Osteoblast (primary cell): Measurements from ENCODE around the gene YIPF5. TPM values are rescaled to one million over a fixed set of nuclear protein-coding genes. Genes with fewer than 3 reads are reported as not detected.

Experiments
- DNase-seq: peaks from one replicate; pipeline ENCODE4 v3.0.0; 2011; ENCODE audit warnings: low spot score, mixed read lengths; ENCODE audit not compliant: insufficient read length; ENCODE audit errors: missing footprints
- H2AFZ ChIP-seq: 2 replicates; pipeline ENCODE4 v1.6.0; 2011; ENCODE audit warnings: mild to moderate bottlenecking, low read length
- H3K27ac ChIP-seq: 2 replicates; pipeline ENCODE4 v1.5.1; 2011; ENCODE audit warnings: mild to moderate bottlenecking, low read depth, low read length, moderate library complexity
- H3K27me3 ChIP-seq: 2 replicates; pipeline ENCODE4 v1.6.0; 2012; ENCODE audit warnings: mild to moderate bottlenecking, control low read depth, inconsistent platforms, low read length, moderate library complexity; ENCODE audit not compliant: insufficient read depth
- H3K36me3 ChIP-seq: 2 replicates; pipeline ENCODE4 v1.5.1; 2011; ENCODE audit warnings: mild to moderate bottlenecking, low read length, control low read depth, moderate library complexity; ENCODE audit not compliant: insufficient read depth
- H3K4me1 ChIP-seq: 2 replicates; pipeline ENCODE4 v1.5.1; 2011; ENCODE audit warnings: mild to moderate bottlenecking, low read length, control low read depth, moderate library complexity; ENCODE audit not compliant: insufficient read depth
- H3K4me2 ChIP-seq: 2 replicates; pipeline ENCODE4 v1.6.0; 2011; ENCODE audit warnings: mild to moderate bottlenecking, low read length; ENCODE audit not compliant: insufficient read depth
- H3K4me3 ChIP-seq: fragments of 200-600 bp; sonication (generic); 3 replicates; pipeline ENCODE4 v1.5.1; 2012; ENCODE audit warnings: mild to moderate bottlenecking, low read length, inconsistent platforms; ENCODE audit not compliant: insufficient read depth
- H3K79me2 ChIP-seq: 2 replicates; pipeline ENCODE4 v1.6.0; 2012; ENCODE audit warnings: mild to moderate bottlenecking, low read length, control low read depth, inconsistent platforms; ENCODE audit not compliant: insufficient read depth
- H3K9me3 ChIP-seq: 2 replicates; pipeline ENCODE4 v1.5.1; 2011; ENCODE audit warnings: low read depth, low read length, control low read depth
- H4K20me1 ChIP-seq: 2 replicates; pipeline ENCODE4 v1.6.0; 2012; ENCODE audit warnings: mild to moderate bottlenecking, low read length, control low read depth; ENCODE audit not compliant: insufficient read depth
- total RNA-seq: library from RNA; depleted of rRNA; stranded (reverse); fragments of >200 nt; gene quantifications from 2 replicates; pipeline ENCODE4 v1.2.3, GENCODE V29; 2012
- TF ChIP-seq, protein P1 (sequence below): IDR thresholded peaks from 2 replicates; pipeline ENCODE4 v1.5.1; 2011; ENCODE audit warnings: mild to moderate bottlenecking, low read depth, low read length, moderate library complexity; ENCODE audit errors: extremely low read depth

Gene YIPF5
- 99.5 and 111 TPM in 2 replicates for total RNA-seq

- peak within 1 kb of the TSS; percentile 80 for H2AFZ ChIP-seq
- H3K79me2 ChIP-seq: peaks cover 49% of the 10 kb centered on the region
- TF ChIP-seq, protein P1, sequence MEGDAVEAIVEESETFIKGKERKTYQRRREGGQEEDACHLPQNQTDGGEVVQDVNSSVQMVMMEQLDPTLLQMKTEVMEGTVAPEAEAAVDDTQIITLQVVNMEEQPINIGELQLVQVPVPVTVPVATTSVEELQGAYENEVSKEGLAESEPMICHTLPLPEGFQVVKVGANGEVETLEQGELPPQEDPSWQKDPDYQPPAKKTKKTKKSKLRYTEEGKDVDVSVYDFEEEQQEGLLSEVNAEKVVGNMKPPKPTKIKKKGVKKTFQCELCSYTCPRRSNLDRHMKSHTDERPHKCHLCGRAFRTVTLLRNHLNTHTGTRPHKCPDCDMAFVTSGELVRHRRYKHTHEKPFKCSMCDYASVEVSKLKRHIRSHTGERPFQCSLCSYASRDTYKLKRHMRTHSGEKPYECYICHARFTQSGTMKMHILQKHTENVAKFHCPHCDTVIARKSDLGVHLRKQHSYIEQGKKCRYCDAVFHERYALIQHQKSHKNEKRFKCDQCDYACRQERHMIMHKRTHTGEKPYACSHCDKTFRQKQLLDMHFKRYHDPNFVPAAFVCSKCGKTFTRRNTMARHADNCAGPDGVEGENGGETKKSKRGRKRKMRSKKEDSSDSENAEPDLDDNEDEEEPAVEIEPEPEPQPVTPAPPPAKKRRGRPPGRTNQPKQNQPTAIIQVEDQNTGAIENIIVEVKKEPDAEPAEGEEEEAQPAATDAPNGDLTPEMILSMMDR: no peak
- peaks cover 24% of the 10 kb centered on the region for H4K20me1 ChIP-seq
- peaks cover 28% of the 10 kb centered on the region for H3K36me3 ChIP-seq
- peaks cover 35% of the 10 kb centered on the region for H3K4me1 ChIP-seq
- DNase-seq: peak; percentile 86
- H3K4me2 ChIP-seq: peak within 1 kb of the TSS; percentile 85
- H3K27me3 ChIP-seq: no peaks in the 10 kb centered on the region
- H3K27ac ChIP-seq: peak within 1 kb of the TSS; percentile 92
- H3K4me3 ChIP-seq: peak within 1 kb of the TSS; percentile 90
- H3K9me3 ChIP-seq: no peaks in the 10 kb centered on the region
Observed at GRCh38 chr5:144170276-144171024, at the start of gene YIPF5, which contains the start of gene KCTD16. Gene YIPF5, minus strand, starts transcription at chr5:144170659. Its CDS starts 704 bp downstream, at chr5:144169955. Gene KCTD16, plus strand, starts transcription at chr5:144170873.

DNA sequence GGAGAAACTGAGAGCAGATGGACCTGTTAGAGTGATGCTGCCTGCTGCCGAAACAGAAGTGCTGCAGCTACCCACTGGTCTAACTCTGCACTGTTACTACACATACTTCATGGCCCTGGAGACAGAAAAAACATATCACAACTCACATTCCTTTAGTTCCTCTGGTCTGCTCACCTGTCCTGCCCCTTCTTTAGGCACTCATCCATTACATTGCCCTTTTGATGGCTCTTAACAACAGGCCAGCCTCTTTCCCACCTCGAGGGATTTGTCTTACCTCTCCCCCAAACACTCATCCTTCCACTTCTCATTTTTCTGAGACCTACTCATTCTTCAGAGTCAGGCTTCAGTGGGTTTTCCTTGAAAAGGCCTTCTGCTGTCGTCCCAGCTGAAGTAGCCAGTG is 49.4 kb upstream of the YIPF5 start:
- TF ChIP-seq, protein P1: no peak
- no peaks in the 10 kb centered on the region for H4K20me1 ChIP-seq
- no peaks in the 10 kb centered on the region for H3K9me3 ChIP-seq
- H3K27ac ChIP-seq: no peak overlapping the region
- no peaks in the 10 kb centered on the region for H3K79me2 ChIP-seq
- no peaks in the 10 kb centered on the region for H3K36me3 ChIP-seq
- no peaks in the 10 kb centered on the region for H3K27me3 ChIP-seq
- no peaks in the 10 kb centered on the region for H3K4me1 ChIP-seq
- no peak overlapping the region for H2AFZ ChIP-seq
- H3K4me2 ChIP-seq: no peak overlapping the region
- no peak overlapping the region for H3K4me3 ChIP-seq
- no peak for DNase-seq

- no peak overlapping the region for H3K27ac ChIP-seq
- no peak overlapping the region for H2AFZ ChIP-seq
- no peaks in the 10 kb centered on the region for H3K9me3 ChIP-seq
- TF ChIP-seq, protein P1: no peak
- no peaks in the 10 kb centered on the region for H4K20me1 ChIP-seq
- peaks cover 10% of the 10 kb centered on the region for H3K4me1 ChIP-seq
- H3K4me3 ChIP-seq: no peak overlapping the region
- H3K36me3 ChIP-seq: no peaks in the 10 kb centered on the region
- no peak for DNase-seq
- no peaks in the 10 kb centered on the region for H3K27me3 ChIP-seq
- H3K4me2 ChIP-seq: no peak overlapping the region
- H3K79me2 ChIP-seq: no peaks in the 10 kb centered on the region
Observed at GRCh38 chr5:144210655-144211054, 40.2 kb upstream of the YIPF5 start.

DNA sequence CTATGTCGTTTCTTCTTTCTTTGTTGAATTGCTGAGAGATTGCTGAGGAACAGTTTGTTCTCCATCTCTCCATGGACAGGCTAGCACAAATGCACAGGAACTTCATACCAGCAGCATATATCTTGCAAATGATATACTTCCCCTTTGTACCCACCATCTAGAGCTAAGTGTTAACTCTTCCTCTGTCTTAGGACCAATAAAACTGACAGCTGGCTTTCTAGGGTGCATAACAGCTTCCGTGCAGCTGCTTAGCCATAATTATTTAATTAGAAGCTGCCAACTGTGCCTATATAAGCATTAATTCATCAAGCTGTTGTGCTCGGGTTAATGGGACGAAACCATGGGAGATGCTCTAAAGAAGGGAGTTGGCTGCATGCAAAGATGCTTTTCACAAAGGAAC is 38.9 kb upstream of the YIPF5 start:
- no peak overlapping the region for H2AFZ ChIP-seq
- H3K27me3 ChIP-seq: no peaks in the 10 kb centered on the region
- no peaks in the 10 kb centered on the region for H3K36me3 ChIP-seq

More for the DNA sequence above, 38.9 kb upstream of the YIPF5 start:
- H3K4me1 ChIP-seq: peaks cover 12% of the 10 kb centered on the region
- no peak for DNase-seq
- no peak overlapping the region for H3K27ac ChIP-seq
- no peaks in the 10 kb centered on the region for H3K79me2 ChIP-seq
- no peak overlapping the region for H3K4me2 ChIP-seq
- no peaks in the 10 kb centered on the region for H4K20me1 ChIP-seq
- no peak overlapping the region for H3K4me3 ChIP-seq
- TF ChIP-seq, protein P1: no peak
- no peaks in the 10 kb centered on the region for H3K9me3 ChIP-seq
